Lower leg skin (tissue), 3 donors: ENCODE results near the gene FSTL1.

Experiments
- POLR2A ChIP-seq, 2 donors: fragments of 450-650 bp; IDR thresholded peaks; one replicate each; pipeline ENCODE4 v1.6.1; 2016 to 2017; ENCODE audit warnings: antibody characterized with exemption in 2 of 2, mild to moderate bottlenecking in 1 of 2, moderate library complexity in 1 of 2
- TF ChIP-seq, protein P1 (sequence below), 3 donors: fragments of 450-650 bp; IDR thresholded peaks; one replicate each; pipeline ENCODE4 v1.5.1; 2016; ENCODE audit warnings: antibody characterized with exemption in 3 of 3, mild to moderate bottlenecking in 3 of 3, moderate library complexity in 2 of 3

GRCh38 chr3:120496278-120497002 is 45.6 kb upstream of the FSTL1 start:
- TF ChIP-seq POLR2A (IDR thresholded peaks at IDR 0.05): no peak
- TF ChIP-seq, protein P1, sequence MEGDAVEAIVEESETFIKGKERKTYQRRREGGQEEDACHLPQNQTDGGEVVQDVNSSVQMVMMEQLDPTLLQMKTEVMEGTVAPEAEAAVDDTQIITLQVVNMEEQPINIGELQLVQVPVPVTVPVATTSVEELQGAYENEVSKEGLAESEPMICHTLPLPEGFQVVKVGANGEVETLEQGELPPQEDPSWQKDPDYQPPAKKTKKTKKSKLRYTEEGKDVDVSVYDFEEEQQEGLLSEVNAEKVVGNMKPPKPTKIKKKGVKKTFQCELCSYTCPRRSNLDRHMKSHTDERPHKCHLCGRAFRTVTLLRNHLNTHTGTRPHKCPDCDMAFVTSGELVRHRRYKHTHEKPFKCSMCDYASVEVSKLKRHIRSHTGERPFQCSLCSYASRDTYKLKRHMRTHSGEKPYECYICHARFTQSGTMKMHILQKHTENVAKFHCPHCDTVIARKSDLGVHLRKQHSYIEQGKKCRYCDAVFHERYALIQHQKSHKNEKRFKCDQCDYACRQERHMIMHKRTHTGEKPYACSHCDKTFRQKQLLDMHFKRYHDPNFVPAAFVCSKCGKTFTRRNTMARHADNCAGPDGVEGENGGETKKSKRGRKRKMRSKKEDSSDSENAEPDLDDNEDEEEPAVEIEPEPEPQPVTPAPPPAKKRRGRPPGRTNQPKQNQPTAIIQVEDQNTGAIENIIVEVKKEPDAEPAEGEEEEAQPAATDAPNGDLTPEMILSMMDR (IDR thresholded peaks at IDR 0.05): no peak
